Right lung (tissue), 5 donors: Measurements from ENCODE around the gene EFCAB6. TPM values are rescaled to one million over a fixed set of nuclear protein-coding genes. Genes with fewer than 3 reads are reported as not detected.

ENCODE experiments used
- DNase-seq, 2 donors: peaks; one replicate each; pipeline ENCODE4 v3.0.0-alpha.2; 2013
- polyA plus RNA-seq, 5 donors: library from polyadenylated mRNA; unstranded; fragments of 120-200 nt; gene quantifications; one replicate each; pipeline versions ENCODE4 v1.2.1 to v1.2.3, GENCODE V29; 2013; ENCODE audit warnings: inconsistent platforms in 1 of 5, low replicate concordance in 1 of 5; ENCODE audit not compliant: insufficient read length in 5 of 5, insufficient read depth in 1 of 5

EFCAB6 gene
- polyA plus RNA-seq, 5 donors: 3.4 to 5.9 (median 3.9) TPM

- DNase-seq: no peak
Measured at GRCh38 chr22:43532301-43533155, 279.6 kb downstream of the EFCAB6 start.

- DNase-seq: no peak
Measured at GRCh38 chr22:43531651-43532050, 280.5 kb downstream of the EFCAB6 start.

DNA sequence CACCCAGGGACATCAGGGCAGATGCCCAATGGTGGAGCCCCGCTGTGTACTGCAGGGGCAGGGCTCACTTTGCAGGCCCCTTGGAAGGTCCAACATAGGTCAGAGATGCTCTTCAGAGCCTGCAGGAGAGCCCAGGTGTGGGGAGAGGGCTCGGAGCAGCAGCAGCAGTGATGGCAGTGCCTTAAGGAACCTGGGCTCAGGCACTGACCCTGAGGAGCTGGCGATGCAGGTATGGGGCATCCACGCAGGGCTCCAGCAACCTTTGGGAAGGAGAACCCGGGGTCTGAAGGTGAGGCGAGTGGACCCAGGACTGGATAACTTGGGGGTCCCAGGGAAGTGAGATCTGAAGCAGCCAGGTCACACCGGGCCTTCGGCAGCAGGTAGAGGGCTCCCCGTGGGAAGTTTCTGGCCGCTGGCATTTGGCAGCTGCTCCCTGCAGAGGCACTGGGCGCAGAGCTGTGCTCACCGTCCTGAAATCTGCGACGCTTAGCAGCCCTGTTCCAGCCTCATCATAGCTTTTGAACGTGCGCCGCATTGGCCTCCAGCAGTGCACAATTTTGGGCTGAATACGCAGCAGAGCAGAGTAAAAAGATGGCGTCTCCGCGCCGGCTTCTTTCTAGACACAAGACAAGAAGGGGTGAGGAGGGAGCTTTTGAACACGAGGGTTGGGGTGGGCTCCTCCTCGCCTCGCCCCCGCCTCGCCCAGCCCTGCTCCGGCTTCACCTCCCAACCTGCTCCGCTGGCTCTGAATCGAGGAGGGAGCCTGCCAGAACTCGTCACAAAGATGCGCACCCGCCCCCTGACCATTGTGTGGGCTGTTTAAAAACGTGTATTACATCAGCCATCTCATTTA lies 281.5 kb downstream of the EFCAB6 start:
- no peak for DNase-seq

- no peak for DNase-seq
Measured at GRCh38 chr22:43529934-43530333, 282.2 kb downstream of the EFCAB6 start.

DNA sequence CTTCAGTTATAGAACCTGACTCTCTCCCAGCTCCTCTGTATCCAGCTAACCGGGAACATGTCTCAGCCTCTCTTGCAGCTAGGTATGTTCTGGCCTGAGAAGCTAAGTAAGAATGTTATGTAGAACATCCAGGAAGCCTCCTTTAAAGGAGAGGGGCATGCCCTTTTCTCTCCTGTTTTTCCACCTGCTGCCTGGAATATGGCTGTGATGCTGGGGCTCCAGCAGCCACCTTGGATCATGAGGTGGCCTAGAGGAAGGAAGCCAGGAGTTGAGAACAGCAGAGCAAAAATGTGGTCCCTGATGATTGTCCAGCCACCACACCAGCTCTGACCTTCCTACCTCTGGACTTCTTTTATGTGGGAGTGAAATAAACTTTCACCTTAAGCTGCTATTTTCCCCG lies 282.6 kb downstream of the EFCAB6 start:
- DNase-seq: no peak

- DNase-seq: no peak
Measured at GRCh38 chr22:43528601-43529360, 283.3 kb downstream of the EFCAB6 start.

- no peak for DNase-seq
Measured at GRCh38 chr22:43526946-43527345, 285.2 kb downstream of the EFCAB6 start.

GRCh38 chr22:43526117-43526655 lies 285.9 kb downstream of the EFCAB6 start:
- DNase-seq: no peak

DNA sequence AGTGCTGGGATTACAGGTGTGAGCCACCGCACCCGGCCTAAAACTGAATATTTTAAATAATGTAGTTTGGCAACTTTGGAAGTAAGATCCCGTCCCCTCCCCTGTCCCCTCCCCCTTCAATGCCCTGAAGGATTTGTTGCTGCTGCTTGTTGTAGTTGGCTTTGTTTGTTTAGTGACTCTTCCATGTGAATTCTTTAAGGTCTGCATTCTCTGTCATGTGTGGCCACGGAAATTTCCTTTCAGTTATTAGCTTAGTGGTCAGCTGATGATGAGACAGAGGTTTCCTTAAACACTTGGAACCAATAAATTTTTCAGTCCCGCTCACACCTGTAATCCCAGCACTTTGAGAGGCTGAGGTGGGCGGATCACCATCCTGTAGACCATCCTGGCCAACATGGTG lies 290.4 kb downstream of the EFCAB6 start:
- DNase-seq: no peak

DNA sequence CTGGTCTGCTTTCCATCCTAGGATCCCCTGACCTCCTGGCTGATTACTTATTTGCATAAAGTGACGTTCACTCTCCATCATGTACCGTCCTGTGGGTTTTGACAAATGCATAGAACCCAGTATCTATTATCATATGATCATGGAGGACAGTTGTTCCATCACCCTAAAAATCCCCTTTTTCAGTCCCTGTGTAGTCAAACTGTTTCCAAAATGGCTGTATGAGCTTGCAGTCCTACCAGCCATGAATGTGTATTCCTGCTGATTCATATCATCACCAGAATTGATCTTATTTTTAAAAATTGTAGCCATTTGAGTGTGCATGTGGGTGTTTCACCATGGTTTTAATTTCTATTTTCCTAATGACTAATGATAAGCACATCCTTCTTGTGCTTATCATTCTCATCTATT lies 291.5 kb downstream of the EFCAB6 start:
- no peak for DNase-seq

DNA sequence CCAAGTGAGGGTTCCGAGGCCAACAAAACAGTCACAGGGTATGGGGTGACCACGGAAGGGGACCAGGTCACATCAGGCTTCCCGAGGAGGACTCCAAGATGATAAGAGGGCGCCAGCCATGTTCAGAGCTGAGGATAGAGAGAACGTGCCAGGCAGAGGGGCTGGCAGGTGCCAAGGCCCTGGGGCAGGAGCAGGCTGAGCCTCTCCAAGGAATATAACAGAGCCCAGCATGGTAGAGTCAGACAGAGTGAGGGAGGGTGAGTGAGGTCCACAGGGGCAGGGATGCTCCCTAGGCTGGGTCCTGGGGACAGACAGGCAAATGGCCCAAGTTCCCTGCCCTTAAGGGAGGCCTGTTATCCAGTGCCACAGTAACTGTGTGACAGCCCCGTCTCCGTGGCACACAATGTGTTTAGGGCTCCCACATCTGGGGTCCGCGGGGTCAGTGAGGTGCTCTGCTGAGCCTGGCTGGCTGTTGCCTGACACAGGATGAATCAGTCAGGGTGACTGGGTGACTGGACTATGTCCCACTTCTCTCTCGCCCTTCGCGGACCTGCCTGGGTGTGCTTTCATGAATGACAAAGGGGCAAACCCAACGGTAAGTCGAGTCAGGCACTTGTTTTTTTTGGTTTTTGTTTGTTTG lies 295.0 kb downstream of the EFCAB6 start:
- no peak for DNase-seq

- no peak for DNase-seq
Measured at GRCh38 chr22:43516386-43516785, 295.7 kb downstream of the EFCAB6 start.

DNA sequence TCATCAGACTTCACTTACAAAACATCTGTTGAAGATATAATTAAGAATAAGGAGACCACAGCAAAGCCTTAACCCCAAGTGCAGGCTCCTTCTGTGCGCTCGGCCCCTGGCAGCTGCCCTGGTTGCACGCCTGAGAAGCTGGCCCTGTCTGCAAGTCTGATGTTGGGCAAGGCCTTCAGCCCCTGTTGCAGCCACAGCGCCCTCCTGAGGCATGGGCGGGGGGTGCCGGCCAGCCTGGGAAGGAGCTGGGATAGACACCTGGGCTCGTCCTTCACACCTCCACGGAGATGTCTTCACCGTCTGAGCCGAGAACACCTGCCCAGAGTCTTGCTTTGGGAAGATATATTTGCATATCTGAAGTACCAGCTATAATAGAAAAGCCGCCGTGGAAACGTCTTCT lies 296.2 kb downstream of the EFCAB6 start:
- DNase-seq: no peak

DNA sequence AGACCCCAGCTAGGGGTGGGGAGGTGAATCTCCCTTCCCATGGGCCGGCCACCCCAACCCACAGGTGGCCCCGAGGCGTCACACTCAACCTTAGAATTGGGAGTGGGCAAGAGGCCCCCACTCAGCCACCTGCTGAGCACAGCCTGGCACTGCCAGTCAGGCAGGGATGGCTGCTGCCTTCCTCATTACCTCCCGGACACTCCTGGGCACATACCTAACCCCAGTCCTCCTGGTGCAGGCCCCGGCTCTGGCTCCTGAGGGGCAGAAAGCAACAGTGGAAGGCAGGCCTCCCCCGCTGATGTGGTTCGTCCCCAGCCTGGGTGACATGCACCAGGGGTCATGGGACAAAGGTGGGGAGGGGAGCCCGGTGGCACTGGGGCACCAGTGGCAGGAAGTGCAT lies 296.7 kb downstream of the EFCAB6 start:
- no peak for DNase-seq

GRCh38 chr22:43514476-43515157 lies 297.5 kb downstream of the EFCAB6 start:
- no peak for DNase-seq

DNA sequence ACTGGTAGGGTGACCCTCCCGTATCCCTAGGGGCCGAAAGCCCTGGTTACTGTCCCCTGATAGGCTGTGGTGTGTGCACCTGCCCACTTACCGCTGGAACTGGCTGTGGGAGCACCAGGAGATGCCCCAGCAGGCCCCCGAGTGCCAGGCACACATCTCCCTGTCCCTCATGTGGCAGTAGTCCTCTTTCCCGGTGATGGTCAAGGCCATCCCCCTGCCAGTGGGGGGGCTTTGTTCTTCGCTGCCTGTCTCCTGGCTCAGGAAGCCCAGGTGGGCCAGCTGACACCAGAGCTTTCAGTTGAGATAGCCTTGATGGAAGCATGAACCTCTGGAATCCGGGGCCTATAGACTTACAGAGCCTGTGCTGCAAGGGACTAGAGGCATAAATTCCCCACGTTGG lies 299.8 kb downstream of the EFCAB6 start:
- no peak for DNase-seq

- DNase-seq: no peak
Measured at GRCh38 chr22:43511276-43511910, 300.7 kb downstream of the EFCAB6 start.

DNA sequence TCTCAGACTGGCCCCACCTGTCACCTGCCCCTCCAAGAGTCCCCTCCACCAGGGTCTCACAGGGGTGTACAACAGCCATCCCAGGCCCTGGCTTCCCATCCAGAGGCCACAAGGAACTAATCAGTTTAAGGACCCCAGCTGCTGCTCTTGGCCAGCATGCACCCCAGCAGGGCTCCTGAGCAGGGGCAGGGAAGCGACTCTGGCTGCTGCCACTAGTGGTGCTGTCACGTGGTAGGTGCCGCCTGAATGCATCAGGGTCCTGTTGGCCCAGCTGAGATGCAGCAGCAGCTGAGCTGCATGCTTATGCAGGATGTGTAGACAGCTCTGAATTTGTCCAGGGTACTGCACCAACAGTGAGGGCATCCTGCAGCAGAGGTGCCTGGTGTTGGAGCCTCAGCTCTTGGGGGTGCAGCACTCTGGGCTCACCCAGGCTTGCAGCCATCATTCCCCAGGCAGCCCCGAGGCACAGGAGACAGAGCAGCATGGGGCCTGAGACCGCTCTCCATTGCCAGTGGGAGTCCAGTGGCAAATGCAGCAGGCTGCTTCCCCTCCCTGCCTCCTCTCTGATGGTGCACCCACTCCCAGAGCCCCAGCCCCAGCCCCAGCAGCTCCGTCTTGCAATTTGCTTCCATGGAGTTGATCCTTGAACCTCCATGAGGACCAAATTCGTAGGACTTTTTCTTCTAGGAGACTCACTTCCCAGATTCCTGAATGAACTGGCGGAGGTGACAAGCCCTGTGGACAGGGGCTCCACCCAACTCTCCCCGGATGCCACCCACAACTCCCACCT lies 301.6 kb downstream of the EFCAB6 start:
- DNase-seq: no peak

DNA sequence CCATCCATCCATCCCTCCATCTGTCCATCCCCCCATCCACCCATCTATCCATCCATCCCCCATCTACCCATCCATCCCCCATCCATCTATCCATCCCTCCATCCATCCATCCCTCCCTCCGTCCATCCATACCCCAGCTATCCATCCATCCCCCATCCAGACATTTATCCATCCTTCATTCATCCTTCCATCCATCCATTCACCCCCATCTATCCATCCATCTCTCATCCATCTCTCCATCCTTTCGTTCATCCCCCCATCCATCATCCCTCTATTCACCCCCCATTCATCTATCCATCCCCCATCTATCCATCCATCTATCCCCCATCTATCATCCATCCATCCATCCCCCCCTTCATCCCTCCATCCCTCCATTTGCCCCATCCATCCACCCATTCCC lies 302.8 kb downstream of the EFCAB6 start:
- DNase-seq: no peak
